Suprapubic skin (tissue), 4 donors: Measurements from ENCODE around the gene MAP7D2.
A peak's percentile ranks its signal among the peaks of the same experiment; 100 is the strongest.

Experiments used
- POLR2A ChIP-seq, 2 donors: fragments of 450-650 bp; IDR thresholded peaks; one replicate each; pipeline ENCODE4 v1.6.1; 2017; ENCODE audit warnings: antibody characterized with exemption in 2 of 2, mild to moderate bottlenecking in 2 of 2, moderate library complexity in 2 of 2
- POLR2AphosphoS5 ChIP-seq, 3 donors: sonication (generic); formaldehyde crosslinking; IDR thresholded peaks; one replicate each; pipeline ENCODE4 v1.6.1; 2017; ENCODE audit warnings: antibody characterized with exemption in 3 of 3
- TF ChIP-seq, protein P1 (sequence below), 2 donors: fragments of 200-600 bp in 1 of 2; fragments of 450-650 bp in 1 of 2; sonication (generic) in 1 of 2; IDR thresholded peaks; one replicate each; pipeline ENCODE4 v1.5.1; 2016 to 2019; ENCODE audit warnings: antibody characterized with exemption in 2 of 2, mild to moderate bottlenecking in 1 of 2, moderate library complexity in 1 of 2

DNA sequence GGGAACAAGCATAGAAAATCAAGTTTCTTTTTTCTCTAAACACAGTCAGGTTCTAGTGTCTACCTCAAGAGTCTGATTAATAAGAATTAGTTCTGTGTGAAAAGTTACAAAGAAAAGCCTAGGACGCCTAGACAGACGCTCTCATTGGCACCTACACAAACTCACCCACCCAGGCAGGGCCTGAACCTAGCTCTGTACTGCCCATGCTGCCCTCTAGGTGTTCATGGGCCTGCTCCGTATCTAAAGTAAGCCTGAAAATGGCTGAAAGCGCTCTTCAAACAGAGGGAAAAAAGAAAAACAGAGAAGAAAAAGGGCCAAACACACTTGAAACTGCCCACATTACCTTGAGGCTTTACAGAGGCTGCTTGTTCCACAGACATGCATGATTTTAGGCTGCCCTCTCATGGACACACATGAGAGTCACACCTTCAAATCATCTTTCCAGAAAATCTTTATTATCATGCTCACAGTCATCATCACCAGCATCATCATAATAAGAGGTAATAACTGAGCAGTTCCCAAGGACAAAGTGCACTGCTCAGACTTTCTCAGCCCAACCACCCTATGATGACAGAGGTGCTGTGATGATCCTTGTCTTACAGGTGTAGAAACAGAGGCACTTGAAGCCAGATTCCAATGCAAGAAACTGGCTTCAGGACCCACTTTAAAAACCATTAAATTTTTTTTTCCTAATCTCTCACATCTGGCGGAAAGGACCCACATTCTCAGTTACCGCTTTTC, 49.6 kb downstream of the MAP7D2 start:
- TF ChIP-seq, protein P1, sequence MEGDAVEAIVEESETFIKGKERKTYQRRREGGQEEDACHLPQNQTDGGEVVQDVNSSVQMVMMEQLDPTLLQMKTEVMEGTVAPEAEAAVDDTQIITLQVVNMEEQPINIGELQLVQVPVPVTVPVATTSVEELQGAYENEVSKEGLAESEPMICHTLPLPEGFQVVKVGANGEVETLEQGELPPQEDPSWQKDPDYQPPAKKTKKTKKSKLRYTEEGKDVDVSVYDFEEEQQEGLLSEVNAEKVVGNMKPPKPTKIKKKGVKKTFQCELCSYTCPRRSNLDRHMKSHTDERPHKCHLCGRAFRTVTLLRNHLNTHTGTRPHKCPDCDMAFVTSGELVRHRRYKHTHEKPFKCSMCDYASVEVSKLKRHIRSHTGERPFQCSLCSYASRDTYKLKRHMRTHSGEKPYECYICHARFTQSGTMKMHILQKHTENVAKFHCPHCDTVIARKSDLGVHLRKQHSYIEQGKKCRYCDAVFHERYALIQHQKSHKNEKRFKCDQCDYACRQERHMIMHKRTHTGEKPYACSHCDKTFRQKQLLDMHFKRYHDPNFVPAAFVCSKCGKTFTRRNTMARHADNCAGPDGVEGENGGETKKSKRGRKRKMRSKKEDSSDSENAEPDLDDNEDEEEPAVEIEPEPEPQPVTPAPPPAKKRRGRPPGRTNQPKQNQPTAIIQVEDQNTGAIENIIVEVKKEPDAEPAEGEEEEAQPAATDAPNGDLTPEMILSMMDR (IDR thresholded peaks at IDR 0.05), result peak; percentile 5 to 22
- no peak for TF ChIP-seq POLR2AphosphoS5 (IDR thresholded peaks at IDR 0.05)
- no peak for TF ChIP-seq POLR2A (IDR thresholded peaks at IDR 0.05)
